ENCODE results near the gene SSBP2. TPM values are rescaled to one million over a fixed set of nuclear protein-coding genes. Genes with fewer than 3 reads are reported as not detected.
A peak's percentile ranks its signal among the peaks of the same experiment; 100 is the strongest.

SSBP2 gene
- total and polyA plus RNA-seq, 2 donors (not counting 1 experiment from before 2014, with no cell fraction given) = 44.4 to 63.1 TPM

DNA sequence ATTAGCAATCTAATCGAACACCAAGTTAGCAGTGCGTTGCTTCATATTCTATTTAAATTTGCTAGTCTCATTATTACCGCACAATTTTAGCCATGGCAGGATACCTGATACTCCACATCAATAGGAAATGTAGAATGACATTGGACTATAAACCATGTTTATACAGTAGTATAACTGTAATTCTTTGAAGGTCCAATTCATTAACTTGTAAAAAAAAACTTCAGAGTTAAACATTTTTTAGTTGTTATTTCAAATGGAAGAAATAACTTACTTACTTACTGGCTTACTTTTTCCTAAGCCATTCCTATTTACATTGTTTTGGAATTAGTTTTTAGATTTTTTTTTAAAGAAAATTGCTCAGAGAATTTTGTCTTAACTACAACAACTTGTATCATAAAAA, 321.5 kb downstream of the SSBP2 start:
- H3K9ac ChIP-seq (ENCODE audit: insufficient read depth, low read length) = no peak overlapping the region
- H3K4me3 ChIP-seq (replicated peaks in 1 of 4; ENCODE audit: control extremely low read depth in 1 of 4, insufficient read depth in 1 of 4, low read depth in 3 of 4, low read length in 4 of 4) = no peak overlapping the region
- no peak overlapping the region for H3K27ac ChIP-seq (ENCODE audit: insufficient read depth, low read length)
- H3K27me3 ChIP-seq (ENCODE audit: control insufficient read depth, insufficient read depth, low read length) = no peaks in the 10 kb centered on the region
- H3K4me1 ChIP-seq (ENCODE audit: control insufficient read depth, extremely low read depth, insufficient read depth, low read length) = peaks cover 5% of the 10 kb centered on the region
- no peaks in the 10 kb centered on the region for H3K36me3 ChIP-seq (ENCODE audit: control insufficient read depth, insufficient read depth, low read length)
- no peaks in the 10 kb centered on the region for H4K20me1 ChIP-seq (ENCODE audit: control insufficient read depth, extremely low read depth, insufficient read depth, low read length)
- no peak overlapping the region for H2AFZ ChIP-seq (ENCODE audit: low read length)
- H3K79me2 ChIP-seq (ENCODE audit: control insufficient read depth, insufficient read depth, low read length) = no peaks in the 10 kb centered on the region
- no peak for DNase-seq (ENCODE audit: low read depth in 2 of 2)
- no peak overlapping the region for H3K4me2 ChIP-seq (ENCODE audit: extremely low read depth, insufficient read depth, low read length)
- TF ChIP-seq, protein P1, sequence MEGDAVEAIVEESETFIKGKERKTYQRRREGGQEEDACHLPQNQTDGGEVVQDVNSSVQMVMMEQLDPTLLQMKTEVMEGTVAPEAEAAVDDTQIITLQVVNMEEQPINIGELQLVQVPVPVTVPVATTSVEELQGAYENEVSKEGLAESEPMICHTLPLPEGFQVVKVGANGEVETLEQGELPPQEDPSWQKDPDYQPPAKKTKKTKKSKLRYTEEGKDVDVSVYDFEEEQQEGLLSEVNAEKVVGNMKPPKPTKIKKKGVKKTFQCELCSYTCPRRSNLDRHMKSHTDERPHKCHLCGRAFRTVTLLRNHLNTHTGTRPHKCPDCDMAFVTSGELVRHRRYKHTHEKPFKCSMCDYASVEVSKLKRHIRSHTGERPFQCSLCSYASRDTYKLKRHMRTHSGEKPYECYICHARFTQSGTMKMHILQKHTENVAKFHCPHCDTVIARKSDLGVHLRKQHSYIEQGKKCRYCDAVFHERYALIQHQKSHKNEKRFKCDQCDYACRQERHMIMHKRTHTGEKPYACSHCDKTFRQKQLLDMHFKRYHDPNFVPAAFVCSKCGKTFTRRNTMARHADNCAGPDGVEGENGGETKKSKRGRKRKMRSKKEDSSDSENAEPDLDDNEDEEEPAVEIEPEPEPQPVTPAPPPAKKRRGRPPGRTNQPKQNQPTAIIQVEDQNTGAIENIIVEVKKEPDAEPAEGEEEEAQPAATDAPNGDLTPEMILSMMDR (conservative IDR thresholded peaks at IDR 0.05 in 1 of 2, IDR thresholded peaks at IDR 0.05 in 1 of 2; ENCODE audit: low read depth in 1 of 2, low read length in 2 of 2) = no peak
- no peak for TF ChIP-seq EZH2 (IDR thresholded peaks at IDR 0.05; ENCODE audit: low read length, missing control alignments)
- no peaks in the 10 kb centered on the region for H3K9me3 ChIP-seq (ENCODE audit: control insufficient read depth, insufficient read depth, low read depth, low read length)

DNA sequence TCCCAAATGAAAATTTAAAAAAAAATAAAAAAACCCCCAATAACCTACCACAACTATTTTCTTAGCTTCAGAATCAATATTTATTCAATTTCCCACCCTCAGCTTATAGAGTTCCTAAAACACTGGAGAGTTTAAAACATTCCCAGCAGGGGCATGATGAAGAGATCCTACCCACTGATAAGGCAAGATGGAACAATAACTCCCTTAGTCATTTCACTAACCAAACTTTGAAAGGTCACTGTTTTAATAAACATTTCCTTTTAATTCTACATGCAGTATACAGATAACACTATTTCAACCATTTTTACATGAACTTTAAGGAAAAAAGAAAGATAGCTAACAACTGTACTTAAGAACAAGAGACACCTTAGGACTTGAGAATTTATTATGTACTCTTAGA, 322.0 kb downstream of the SSBP2 start:
- H3K9ac ChIP-seq (ENCODE audit: insufficient read depth, low read length) = no peak overlapping the region
- peaks cover 5% of the 10 kb centered on the region for H3K4me1 ChIP-seq (ENCODE audit: control insufficient read depth, extremely low read depth, insufficient read depth, low read length)
- H3K36me3 ChIP-seq (ENCODE audit: control insufficient read depth, insufficient read depth, low read length) = no peaks in the 10 kb centered on the region
- no peaks in the 10 kb centered on the region for H4K20me1 ChIP-seq (ENCODE audit: control insufficient read depth, extremely low read depth, insufficient read depth, low read length)
- H2AFZ ChIP-seq (ENCODE audit: low read length) = no peak overlapping the region
- peak in 1 of 2 donors; percentile 57 for DNase-seq (ENCODE audit: low read depth in 2 of 2)
- H3K27me3 ChIP-seq (ENCODE audit: control insufficient read depth, insufficient read depth, low read length) = no peaks in the 10 kb centered on the region
- no peaks in the 10 kb centered on the region for H3K9me3 ChIP-seq (ENCODE audit: control insufficient read depth, insufficient read depth, low read depth, low read length)
- H3K4me2 ChIP-seq (ENCODE audit: extremely low read depth, insufficient read depth, low read length) = no peak overlapping the region
- H3K79me2 ChIP-seq (ENCODE audit: control insufficient read depth, insufficient read depth, low read length) = no peaks in the 10 kb centered on the region
- H3K27ac ChIP-seq (ENCODE audit: insufficient read depth, low read length) = no peak overlapping the region
- TF ChIP-seq EZH2 (IDR thresholded peaks at IDR 0.05; ENCODE audit: low read length, missing control alignments) = no peak
- TF ChIP-seq, protein P1 (conservative IDR thresholded peaks at IDR 0.05 in 1 of 2, IDR thresholded peaks at IDR 0.05 in 1 of 2; ENCODE audit: low read depth in 1 of 2, low read length in 2 of 2) = no peak
- H3K4me3 ChIP-seq (replicated peaks in 1 of 4; ENCODE audit: control extremely low read depth in 1 of 4, insufficient read depth in 1 of 4, low read depth in 3 of 4, low read length in 4 of 4) = no peak overlapping the region

DNA sequence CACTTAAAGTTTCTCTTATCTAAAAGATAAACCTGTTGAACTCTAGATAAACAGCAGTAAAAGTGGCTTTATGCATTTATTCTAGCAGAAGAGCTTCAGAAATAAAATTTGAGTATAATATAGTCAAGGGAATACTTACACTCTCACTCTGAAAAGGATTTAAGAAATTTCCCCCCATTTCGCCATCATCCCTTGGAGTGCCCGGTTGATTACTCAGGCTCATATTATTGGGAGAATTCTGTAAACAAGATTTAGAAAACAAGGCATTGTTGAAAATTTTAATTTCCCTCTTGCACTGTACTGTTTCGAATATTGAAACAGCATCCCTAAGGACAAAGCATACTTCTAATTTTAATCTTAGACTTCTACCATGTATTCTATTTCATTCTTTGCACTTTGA, 322.5 kb downstream of the SSBP2 start:
- no peaks in the 10 kb centered on the region for H3K27me3 ChIP-seq (ENCODE audit: control insufficient read depth, insufficient read depth, low read length)
- no peaks in the 10 kb centered on the region for H3K9me3 ChIP-seq (ENCODE audit: control insufficient read depth, insufficient read depth, low read depth, low read length)
- H3K27ac ChIP-seq (ENCODE audit: insufficient read depth, low read length) = no peak overlapping the region
- no peaks in the 10 kb centered on the region for H3K79me2 ChIP-seq (ENCODE audit: control insufficient read depth, insufficient read depth, low read length)
- H3K36me3 ChIP-seq (ENCODE audit: control insufficient read depth, insufficient read depth, low read length) = no peaks in the 10 kb centered on the region
- no peaks in the 10 kb centered on the region for H4K20me1 ChIP-seq (ENCODE audit: control insufficient read depth, extremely low read depth, insufficient read depth, low read length)
- H3K4me2 ChIP-seq (ENCODE audit: extremely low read depth, insufficient read depth, low read length) = no peak overlapping the region
- no peak for TF ChIP-seq EZH2 (IDR thresholded peaks at IDR 0.05; ENCODE audit: low read length, missing control alignments)
- TF ChIP-seq, protein P1 (conservative IDR thresholded peaks at IDR 0.05 in 1 of 2, IDR thresholded peaks at IDR 0.05 in 1 of 2; ENCODE audit: low read depth in 1 of 2, low read length in 2 of 2) = no peak
- H3K4me3 ChIP-seq (replicated peaks in 1 of 4; ENCODE audit: control extremely low read depth in 1 of 4, insufficient read depth in 1 of 4, low read depth in 3 of 4, low read length in 4 of 4) = no peak overlapping the region
- peak in 1 of 2 donors; percentile 45 for DNase-seq (ENCODE audit: low read depth in 2 of 2)
- no peak overlapping the region for H2AFZ ChIP-seq (ENCODE audit: low read length)
- H3K9ac ChIP-seq (ENCODE audit: insufficient read depth, low read length) = no peak overlapping the region
- H3K4me1 ChIP-seq (ENCODE audit: control insufficient read depth, extremely low read depth, insufficient read depth, low read length) = peaks cover 5% of the 10 kb centered on the region
